Activated B cell treated with CpG ODN at 0.5 μM for 24 hours (primary cell): ENCODE data around the gene VSNL1. TPM values are rescaled to one million over a fixed set of nuclear protein-coding genes. Genes with fewer than 3 reads are reported as not detected.

Experiments
- ATAC-seq: fragments of 200-7000 bp; cut with Tn5 transposase; one replicate; pipeline ENCODE4 v1.10.0; 2021; ENCODE audit warnings: low read depth, mild to moderate bottlenecking, moderate library complexity
- CTCF ChIA-PET: fragments of 350-600 bp; sonication (Branson Sonifier 250); formaldehyde crosslinking; loops from one replicate; lab custom pipeline; 2021; ENCODE audit warnings: antibody characterized with exemption; lab: Charles Lee
- POLR2A ChIA-PET: fragments of 350-600 bp; sonication (Branson Sonifier 250); formaldehyde crosslinking; loops from one replicate; lab custom pipeline; 2021; ENCODE audit warnings: antibody characterized with exemption; lab: Charles Lee
- DNase-seq: peaks from one replicate; pipeline ENCODE4 v3.0.0; 2022
- H3K27ac Mint-ChIP-seq: one replicate; pipeline ENCODE4 v1.8.0; 2020; ENCODE audit warnings: mixed read lengths
- H3K27me3 Mint-ChIP-seq: one replicate; pipeline ENCODE4 v1.8.0; 2021; ENCODE audit warnings: mixed read lengths
- H3K36me3 Mint-ChIP-seq: one replicate; pipeline ENCODE4 v1.8.0; 2021; ENCODE audit warnings: low read depth, mixed read lengths
- H3K4me1 Mint-ChIP-seq: one replicate; pipeline ENCODE4 v1.8.0; 2021; ENCODE audit warnings: mixed read lengths
- H3K4me3 Mint-ChIP-seq: one replicate; pipeline ENCODE4 v1.8.0; 2020; ENCODE audit warnings: mild to moderate bottlenecking, mixed read lengths
- H3K9me3 Mint-ChIP-seq: one replicate; pipeline ENCODE4 v1.8.0; 2020; ENCODE audit warnings: mixed read lengths
- intact Hi-C: fragments of 100-400 bp; cut with micrococcal nuclease; formaldehyde crosslinking; loops from one replicate; pipeline ENCODE4 v1.15.1; 2024
- total RNA-seq: library from RNA; stranded (reverse); gene quantifications from 2 replicates; pipeline ENCODE4 v1.2.3, GENCODE V29; 2022
- TF ChIP-seq, protein P1 (sequence below): fragments of 200-600 bp; IDR thresholded peaks from one replicate; pipeline ENCODE4 v1.8.0; 2022; ENCODE audit warnings: antibody characterized with exemption, mild to moderate bottlenecking

VSNL1 gene
- total RNA-seq, 1 donor from 2014 or later: not detected

DNA sequence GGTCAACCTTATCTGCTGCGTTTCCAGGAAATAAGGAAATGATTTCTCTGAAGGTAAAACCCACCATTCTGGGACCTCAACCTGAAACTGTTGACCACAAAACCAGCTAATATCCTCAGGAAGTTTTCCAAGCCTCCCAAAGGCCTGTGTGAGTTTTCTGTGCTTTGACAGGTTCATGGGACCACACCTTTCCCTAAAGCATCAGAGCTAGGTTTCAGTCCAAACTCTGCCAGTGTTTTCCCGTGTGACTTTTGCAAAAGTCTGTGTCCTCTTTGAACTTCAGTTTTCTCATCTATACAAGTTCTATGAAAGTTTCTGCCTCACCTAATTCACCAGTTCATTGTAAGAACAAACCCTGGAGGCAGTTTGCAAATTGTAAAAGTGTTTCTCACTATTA, 39.8 kb downstream of the VSNL1 start:
- intact Hi-C loops: no loop called here
- TF ChIP-seq, protein P1, sequence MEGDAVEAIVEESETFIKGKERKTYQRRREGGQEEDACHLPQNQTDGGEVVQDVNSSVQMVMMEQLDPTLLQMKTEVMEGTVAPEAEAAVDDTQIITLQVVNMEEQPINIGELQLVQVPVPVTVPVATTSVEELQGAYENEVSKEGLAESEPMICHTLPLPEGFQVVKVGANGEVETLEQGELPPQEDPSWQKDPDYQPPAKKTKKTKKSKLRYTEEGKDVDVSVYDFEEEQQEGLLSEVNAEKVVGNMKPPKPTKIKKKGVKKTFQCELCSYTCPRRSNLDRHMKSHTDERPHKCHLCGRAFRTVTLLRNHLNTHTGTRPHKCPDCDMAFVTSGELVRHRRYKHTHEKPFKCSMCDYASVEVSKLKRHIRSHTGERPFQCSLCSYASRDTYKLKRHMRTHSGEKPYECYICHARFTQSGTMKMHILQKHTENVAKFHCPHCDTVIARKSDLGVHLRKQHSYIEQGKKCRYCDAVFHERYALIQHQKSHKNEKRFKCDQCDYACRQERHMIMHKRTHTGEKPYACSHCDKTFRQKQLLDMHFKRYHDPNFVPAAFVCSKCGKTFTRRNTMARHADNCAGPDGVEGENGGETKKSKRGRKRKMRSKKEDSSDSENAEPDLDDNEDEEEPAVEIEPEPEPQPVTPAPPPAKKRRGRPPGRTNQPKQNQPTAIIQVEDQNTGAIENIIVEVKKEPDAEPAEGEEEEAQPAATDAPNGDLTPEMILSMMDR: no peak
- ChIA-PET POLR2A (no interaction called here), CTCF (interaction anchor here (1.4 kb wide), 1 partner anchor 24 kb away, joined by 3 read pairs; no protein-coding TSS in a partner anchor)
- DNase-seq (no peak), ATAC-seq (no peak)
- Mint-ChIP-seq H3K9me3 (no peaks in the 10 kb centered on the region), H3K27ac (no peak overlapping the region), H3K4me1 (no peaks in the 10 kb centered on the region), H3K4me3 (no peak overlapping the region), H3K27me3 (peaks cover 3% of the 10 kb centered on the region), H3K36me3 (no peaks in the 10 kb centered on the region)

GRCh38 chr2:17581831-17582230, 41.3 kb downstream of the VSNL1 start:
- ChIA-PET CTCF (no interaction called here), POLR2A (no interaction called here)
- Mint-ChIP-seq H3K4me1 (no peaks in the 10 kb centered on the region), H3K27ac (no peak overlapping the region), H3K4me3 (no peak overlapping the region), H3K36me3 (no peaks in the 10 kb centered on the region), H3K27me3 (no peaks in the 10 kb centered on the region), H3K9me3 (no peaks in the 10 kb centered on the region)
- DNase-seq (no peak), ATAC-seq (no peak)
- TF ChIP-seq, protein P1: no peak
- intact Hi-C loops: no loop called here

- ATAC-seq (no peak), DNase-seq (no peak)
- H3K9me3 Mint-ChIP-seq: no peaks in the 10 kb centered on the region
- ChIA-PET CTCF (no interaction called here), POLR2A (no interaction called here)
- no peaks in the 10 kb centered on the region for H3K4me1 Mint-ChIP-seq
- intact Hi-C loops: no loop called here
- no peaks in the 10 kb centered on the region for H3K36me3 Mint-ChIP-seq
- no peak overlapping the region for H3K27ac Mint-ChIP-seq
- H3K27me3 Mint-ChIP-seq: no peaks in the 10 kb centered on the region
- TF ChIP-seq, protein P1: no peak
- H3K4me3 Mint-ChIP-seq: no peak overlapping the region
These were observed 42.7 kb downstream of the VSNL1 start for GRCh38 chr2:17583166-17583565.

GRCh38 chr2:17583646-17584045, 43.1 kb downstream of the VSNL1 start:
- DNase-seq (no peak), ATAC-seq (no peak)
- intact Hi-C loops: no loop called here
- TF ChIP-seq, protein P1: no peak
- no peak overlapping the region for H3K27ac Mint-ChIP-seq
- no peak overlapping the region for H3K4me3 Mint-ChIP-seq
- POLR2A ChIA-PET: no interaction called here
- H3K27me3 Mint-ChIP-seq: no peaks in the 10 kb centered on the region
- no peaks in the 10 kb centered on the region for H3K9me3 Mint-ChIP-seq
- H3K4me1 Mint-ChIP-seq: no peaks in the 10 kb centered on the region
- CTCF ChIA-PET: no interaction called here
- no peaks in the 10 kb centered on the region for H3K36me3 Mint-ChIP-seq

DNA sequence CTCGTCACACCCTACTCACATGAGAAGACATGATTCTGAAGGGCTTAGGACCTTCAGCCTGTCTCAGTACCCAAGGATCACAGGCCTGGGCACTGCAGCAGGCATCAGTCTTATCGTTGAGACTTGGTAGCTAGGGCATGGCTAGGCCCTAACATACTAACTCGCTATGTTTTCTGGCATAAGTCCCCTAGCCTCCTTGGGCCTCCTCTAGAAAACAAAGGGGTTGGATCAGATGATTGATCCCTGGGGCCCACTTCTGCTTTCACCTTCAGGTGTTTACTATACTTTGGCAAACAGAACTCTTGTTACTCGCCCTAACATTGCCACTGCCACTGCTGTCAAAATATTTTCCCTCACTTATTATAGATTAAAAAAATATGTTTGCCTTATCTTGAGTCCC, 44.2 kb downstream of the VSNL1 start:
- H3K27me3 Mint-ChIP-seq: no peaks in the 10 kb centered on the region
- ATAC-seq: no peak
- DNase-seq: no peak
- no peaks in the 10 kb centered on the region for H3K9me3 Mint-ChIP-seq
- H3K36me3 Mint-ChIP-seq: no peaks in the 10 kb centered on the region
- ChIA-PET POLR2A (no interaction called here), CTCF (no interaction called here)
- no peaks in the 10 kb centered on the region for H3K4me1 Mint-ChIP-seq
- TF ChIP-seq, protein P1: no peak
- no peak overlapping the region for H3K4me3 Mint-ChIP-seq
- intact Hi-C loops: no loop called here
- no peak overlapping the region for H3K27ac Mint-ChIP-seq
